B cell (primary cell): ENCODE results near the gene SNX19.

Experiments used
- EZH2 ChIP-seq: IDR thresholded peaks from 2 replicates; pipeline ENCODE4 v1.6.1; 2012; ENCODE audit warnings: borderline replicate concordance, low read depth, mild to moderate bottlenecking, moderate library complexity, low read length; ENCODE audit not compliant: insufficient read depth, poor library complexity, severe bottlenecking
- TF ChIP-seq, protein P1 (sequence below): fragments of 200-600 bp; IDR thresholded peaks from one replicate; pipeline ENCODE4 v1.8.0; 2022; ENCODE audit warnings: antibody characterized with exemption, mild to moderate bottlenecking

DNA sequence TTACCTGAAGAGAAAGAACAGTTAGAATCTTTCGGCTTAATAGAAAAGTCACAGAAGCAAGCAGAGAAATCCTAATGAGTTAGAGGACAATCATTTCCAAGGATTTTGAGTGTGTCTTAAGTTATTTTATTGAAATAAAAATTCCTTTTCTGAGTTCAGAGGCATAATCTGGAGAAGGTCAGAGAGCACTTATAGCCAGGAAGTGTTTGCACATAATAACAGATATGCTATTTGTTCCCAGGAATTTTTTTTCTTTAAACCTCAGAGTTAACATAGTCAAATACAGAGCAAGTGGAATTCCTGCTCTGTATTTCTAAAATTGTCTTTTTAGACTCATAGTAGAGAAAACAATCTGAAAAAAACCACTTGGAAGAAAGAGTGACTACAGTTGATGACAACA lies 74.3 kb downstream of the SNX19 start:
- TF ChIP-seq, protein P1, sequence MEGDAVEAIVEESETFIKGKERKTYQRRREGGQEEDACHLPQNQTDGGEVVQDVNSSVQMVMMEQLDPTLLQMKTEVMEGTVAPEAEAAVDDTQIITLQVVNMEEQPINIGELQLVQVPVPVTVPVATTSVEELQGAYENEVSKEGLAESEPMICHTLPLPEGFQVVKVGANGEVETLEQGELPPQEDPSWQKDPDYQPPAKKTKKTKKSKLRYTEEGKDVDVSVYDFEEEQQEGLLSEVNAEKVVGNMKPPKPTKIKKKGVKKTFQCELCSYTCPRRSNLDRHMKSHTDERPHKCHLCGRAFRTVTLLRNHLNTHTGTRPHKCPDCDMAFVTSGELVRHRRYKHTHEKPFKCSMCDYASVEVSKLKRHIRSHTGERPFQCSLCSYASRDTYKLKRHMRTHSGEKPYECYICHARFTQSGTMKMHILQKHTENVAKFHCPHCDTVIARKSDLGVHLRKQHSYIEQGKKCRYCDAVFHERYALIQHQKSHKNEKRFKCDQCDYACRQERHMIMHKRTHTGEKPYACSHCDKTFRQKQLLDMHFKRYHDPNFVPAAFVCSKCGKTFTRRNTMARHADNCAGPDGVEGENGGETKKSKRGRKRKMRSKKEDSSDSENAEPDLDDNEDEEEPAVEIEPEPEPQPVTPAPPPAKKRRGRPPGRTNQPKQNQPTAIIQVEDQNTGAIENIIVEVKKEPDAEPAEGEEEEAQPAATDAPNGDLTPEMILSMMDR: no peak
- TF ChIP-seq EZH2: no peak
